ENCODE data around the gene CFL1. TPM values are rescaled to one million over a fixed set of nuclear protein-coding genes. Genes with fewer than 3 reads are reported as not detected.

The CFL1 gene
- total RNA-seq, 4 donors from 2014 or later: 1,308 to 1,852 (median 1,703) TPM

DNA sequence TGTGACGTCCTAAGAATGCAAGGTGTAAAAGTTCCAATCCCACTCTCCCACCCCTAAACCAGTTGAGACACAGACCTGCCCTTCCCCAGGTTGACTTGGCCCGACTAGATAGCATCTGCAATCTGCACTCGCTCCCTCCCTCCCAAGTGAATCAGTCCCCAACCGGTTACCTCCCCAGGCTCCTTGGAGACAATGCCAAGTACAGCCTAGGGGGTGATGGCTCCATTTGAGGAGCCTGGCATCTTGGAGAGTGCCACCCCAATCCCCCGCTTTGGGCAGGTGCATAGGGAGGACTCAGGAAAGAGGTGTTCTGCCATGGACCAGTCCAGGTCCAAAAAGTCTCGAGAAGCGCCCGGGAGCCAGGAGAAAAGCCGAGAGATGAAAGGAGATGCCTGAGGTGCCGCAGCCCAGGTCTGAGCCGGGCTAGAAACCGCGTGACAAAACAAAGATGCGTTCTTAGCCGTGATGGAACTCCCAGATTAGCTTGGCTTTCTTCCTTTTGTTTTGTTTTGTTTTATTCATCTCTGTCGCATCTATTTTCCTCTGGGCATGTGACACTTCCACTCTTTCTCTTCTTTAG, 42.9 kb downstream of the CFL1 start:
- H3K27me3 ChIP-seq: no peaks in the 10 kb centered on the region
- no peak for TF ChIP-seq POLR2AphosphoS5 (IDR thresholded peaks at IDR 0.05)
- no peaks in the 10 kb centered on the region for H3K36me3 ChIP-seq
- H3K9me3 ChIP-seq: no peaks in the 10 kb centered on the region
- in situ Hi-C loops (cut with MboI; ENCODE audit: low pct_ligation_motif_present in 1 of 4, low pct_unique_long_range_greater_than_20kb in 1 of 4, low sequenced_read_pairs in 3 of 4): loop anchor here in 3 of 4 donors (25.0 kb wide), 1 partner anchor 103 kb away; the partner anchor contains the start of genes KAT5 (in 3 of the 3) and RNASEH2C (in 3 of the 3)
- DNase-seq: no peak
- intact Hi-C loops (cut with DNase I; ENCODE audit: low total_unique reads): loop anchor here (5.0 kb wide), 2 partner anchors 33 to 103 kb away; partner anchors contain the start of genes AP5B1 and KAT5
- no peak overlapping the region for H3K4me3 ChIP-seq
- 90 to 96% methylated on average over 12 to 16 of the region's 16 CpGs for WGBS, 2 donors (ENCODE audit: low coverage in 1 of 2)
- no peak overlapping the region for H3K27ac ChIP-seq
- peaks cover 0 to 22% (median 6%) of the 10 kb centered on the region in 4 donors for H3K4me1 ChIP-seq

DNA sequence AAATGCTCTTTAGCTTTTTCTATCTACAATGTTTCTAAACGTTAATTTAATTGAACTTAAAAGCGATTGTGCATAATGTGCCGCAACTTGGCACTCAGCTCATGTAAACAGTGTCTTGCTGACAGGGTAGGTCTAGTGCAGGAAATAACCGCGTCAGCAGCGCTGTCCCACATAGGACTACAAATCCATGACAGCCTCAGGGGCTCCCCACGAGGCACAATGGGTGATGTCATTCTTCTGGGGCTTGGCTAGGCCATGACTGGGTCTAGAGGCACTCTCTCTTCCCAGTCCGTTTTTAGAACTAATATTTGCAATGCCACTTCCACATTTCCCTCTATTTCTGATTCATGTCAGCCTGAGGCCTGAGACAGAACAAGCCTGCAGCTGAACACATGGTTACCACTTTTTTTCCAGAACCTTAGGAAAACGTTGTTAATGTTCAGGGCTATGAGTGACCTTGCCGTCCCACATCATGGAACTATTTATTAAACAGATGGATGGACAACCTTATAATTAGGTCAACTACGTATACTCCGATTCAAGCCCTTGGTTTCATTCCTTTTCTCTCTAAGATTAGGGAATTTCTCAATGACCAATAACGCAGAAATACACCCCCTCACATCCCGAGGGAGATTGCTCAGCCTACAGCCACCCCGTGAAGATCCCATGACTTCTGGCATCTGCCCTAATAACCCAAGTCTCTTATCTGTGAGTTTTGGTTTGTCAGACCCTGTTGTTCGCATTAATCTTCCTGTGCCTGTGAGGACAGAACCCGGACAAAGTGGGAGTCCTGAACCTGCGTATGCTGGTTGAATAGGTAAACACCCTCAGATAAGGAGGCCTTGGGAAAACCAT, 43.6 kb downstream of the CFL1 start:
- Histone ChIP-seq H3K27me3 (peaks cover under 1% of the 10 kb centered on the region), H3K36me3 (no peaks in the 10 kb centered on the region), H3K4me1 (peaks cover 0 to 17% (median 6%) of the 10 kb centered on the region in 4 donors), H3K27ac (no peak overlapping the region), H3K4me3 (no peak overlapping the region), H3K9me3 (no peaks in the 10 kb centered on the region)
- 64 to 79% methylated on average over 13 to 18 of the region's 18 CpGs for WGBS, 2 donors (ENCODE audit: low coverage in 1 of 2)
- intact Hi-C loops (cut with DNase I; ENCODE audit: low total_unique reads) (no loop called here), in situ Hi-C loops (cut with MboI; ENCODE audit: low pct_ligation_motif_present in 1 of 4, low pct_unique_long_range_greater_than_20kb in 1 of 4, low sequenced_read_pairs in 3 of 4) (loop anchor here in 3 of 4 donors (25.0 kb wide), 1 partner anchor 102 kb away; the partner anchor contains the start of genes KAT5 (in 3 of the 3) and RNASEH2C (in 3 of the 3))
- no peak for DNase-seq
- TF ChIP-seq EP300 (IDR thresholded peaks at IDR 0.05; ENCODE audit: low read depth) (no peak), POLR2A (IDR thresholded peaks at IDR 0.05) (no peak), POLR2AphosphoS5 (IDR thresholded peaks at IDR 0.05) (no peak)
- TF ChIP-seq, protein P1, sequence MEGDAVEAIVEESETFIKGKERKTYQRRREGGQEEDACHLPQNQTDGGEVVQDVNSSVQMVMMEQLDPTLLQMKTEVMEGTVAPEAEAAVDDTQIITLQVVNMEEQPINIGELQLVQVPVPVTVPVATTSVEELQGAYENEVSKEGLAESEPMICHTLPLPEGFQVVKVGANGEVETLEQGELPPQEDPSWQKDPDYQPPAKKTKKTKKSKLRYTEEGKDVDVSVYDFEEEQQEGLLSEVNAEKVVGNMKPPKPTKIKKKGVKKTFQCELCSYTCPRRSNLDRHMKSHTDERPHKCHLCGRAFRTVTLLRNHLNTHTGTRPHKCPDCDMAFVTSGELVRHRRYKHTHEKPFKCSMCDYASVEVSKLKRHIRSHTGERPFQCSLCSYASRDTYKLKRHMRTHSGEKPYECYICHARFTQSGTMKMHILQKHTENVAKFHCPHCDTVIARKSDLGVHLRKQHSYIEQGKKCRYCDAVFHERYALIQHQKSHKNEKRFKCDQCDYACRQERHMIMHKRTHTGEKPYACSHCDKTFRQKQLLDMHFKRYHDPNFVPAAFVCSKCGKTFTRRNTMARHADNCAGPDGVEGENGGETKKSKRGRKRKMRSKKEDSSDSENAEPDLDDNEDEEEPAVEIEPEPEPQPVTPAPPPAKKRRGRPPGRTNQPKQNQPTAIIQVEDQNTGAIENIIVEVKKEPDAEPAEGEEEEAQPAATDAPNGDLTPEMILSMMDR (IDR thresholded peaks at IDR 0.05): no peak

DNA sequence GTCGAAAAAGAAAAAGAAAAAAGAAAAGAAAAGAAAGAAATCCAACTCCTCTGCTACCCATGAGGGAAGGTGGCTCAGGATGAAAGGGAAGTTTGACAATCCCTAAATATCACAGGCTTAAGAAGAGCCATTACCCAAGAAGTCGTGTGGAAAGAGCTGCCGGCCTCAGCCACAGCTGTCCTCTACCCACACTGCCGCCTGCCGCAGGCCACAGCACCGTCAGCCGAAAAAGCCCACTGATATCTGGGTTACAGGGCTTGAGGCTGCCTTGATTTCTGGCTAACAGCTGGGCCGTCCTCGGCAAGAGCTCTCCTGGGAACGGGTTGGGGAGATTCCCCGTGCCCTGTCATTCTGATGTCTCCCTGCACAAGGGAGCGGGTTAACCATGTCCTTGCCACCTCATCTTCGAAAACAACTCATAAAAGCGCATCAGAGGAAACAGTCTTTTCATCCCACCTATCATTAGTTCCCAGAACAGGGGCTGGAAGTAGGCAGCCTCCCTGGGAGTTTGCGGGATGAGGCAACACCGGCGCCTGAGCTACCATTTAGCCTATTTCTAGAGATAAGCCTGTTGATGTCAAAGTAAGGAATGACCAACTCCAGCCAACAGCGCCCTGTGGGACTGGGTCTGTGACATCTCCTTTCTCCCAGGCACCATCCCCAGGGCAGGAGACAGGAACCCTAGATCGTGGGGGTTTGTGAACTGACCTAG, 46.1 kb downstream of the CFL1 start:
- Histone ChIP-seq H3K4me3 (no peak overlapping the region), H3K9me3 (no peaks in the 10 kb centered on the region), H3K27ac (no peak overlapping the region), H3K4me1 (peaks cover 0 to 6% (median under 1%) of the 10 kb centered on the region in 4 donors), H3K27me3 (peaks cover 23% of the 10 kb centered on the region), H3K36me3 (no peaks in the 10 kb centered on the region)
- 67 to 70% methylated on average over 3 to 19 of the region's 19 CpGs for WGBS, 2 donors (ENCODE audit: low coverage in 1 of 2)
- DNase-seq: no peak
- intact Hi-C loops (cut with DNase I; ENCODE audit: low total_unique reads) (no loop called here), in situ Hi-C loops (cut with MboI; ENCODE audit: low pct_ligation_motif_present in 1 of 4, low pct_unique_long_range_greater_than_20kb in 1 of 4, low sequenced_read_pairs in 3 of 4) (loop anchor here in 3 of 4 donors (25.0 kb wide), 1 partner anchor 100 kb away; the partner anchor contains the start of genes KAT5 (in 3 of the 3) and RNASEH2C (in 3 of the 3))
- no peak for TF ChIP-seq EP300 (IDR thresholded peaks at IDR 0.05; ENCODE audit: low read depth)
- TF ChIP-seq POLR2AphosphoS5 (IDR thresholded peaks at IDR 0.05): no peak
- TF ChIP-seq, protein P1 (IDR thresholded peaks at IDR 0.05): no peak
- no peak for TF ChIP-seq POLR2A (IDR thresholded peaks at IDR 0.05)

DNA sequence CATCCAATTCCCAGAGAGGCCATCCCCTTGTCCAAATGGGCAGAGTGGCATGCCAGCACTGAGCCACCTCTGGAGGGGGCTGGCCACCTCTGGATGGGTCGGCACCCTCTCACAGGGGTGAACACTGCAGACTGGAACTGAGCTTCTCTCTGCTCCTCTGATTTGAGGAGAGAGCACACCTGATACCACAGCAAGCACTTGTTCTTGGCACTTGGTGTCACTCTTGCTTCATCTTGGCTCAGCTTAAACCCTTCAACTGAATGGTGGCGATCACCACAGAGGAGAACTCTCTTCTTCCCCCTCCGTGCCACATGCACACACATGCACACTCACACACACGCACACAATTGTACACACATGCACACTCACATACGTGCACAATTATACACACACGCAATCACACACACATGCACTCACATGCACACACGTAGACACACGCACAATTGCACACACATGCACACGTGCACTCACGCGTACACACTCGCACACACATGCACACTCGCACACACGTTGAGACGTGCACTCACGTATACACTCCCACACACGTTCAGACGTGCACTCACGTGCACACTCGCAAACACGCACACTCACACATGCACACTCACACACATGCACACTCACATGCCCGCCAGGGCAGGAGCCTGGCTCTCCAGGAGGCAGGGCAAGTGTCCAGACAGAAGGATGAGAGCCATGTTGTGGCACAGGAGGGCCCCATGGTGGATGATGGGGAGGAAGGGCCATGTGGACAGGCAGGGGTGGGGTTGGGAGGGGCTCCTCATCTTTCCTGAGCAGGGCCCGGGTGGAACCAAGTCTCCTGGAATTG, 47.7 kb downstream of the CFL1 start:
- no peak overlapping the region for H3K4me3 ChIP-seq
- no peak for DNase-seq
- peaks cover 35% of the 10 kb centered on the region for H3K27me3 ChIP-seq
- WGBS, 2 donors (ENCODE audit: low coverage in 1 of 2): 57 to 72% methylated on average over 7 to 23 of the region's 23 CpGs
- no peak overlapping the region for H3K27ac ChIP-seq
- H3K9me3 ChIP-seq: no peaks in the 10 kb centered on the region
- H3K36me3 ChIP-seq: no peaks in the 10 kb centered on the region
- in situ Hi-C loops (cut with MboI; ENCODE audit: low pct_ligation_motif_present in 1 of 4, low pct_unique_long_range_greater_than_20kb in 1 of 4, low sequenced_read_pairs in 3 of 4) (loop anchor here in 3 of 4 donors (25.0 kb wide), 1 partner anchor 98 kb away; the partner anchor contains the start of genes KAT5 (in 3 of the 3) and RNASEH2C (in 3 of the 3)), intact Hi-C loops (cut with DNase I; ENCODE audit: low total_unique reads) (no loop called here)
- H3K4me1 ChIP-seq: no peaks in the 10 kb centered on the region
- TF ChIP-seq, protein P1 (IDR thresholded peaks at IDR 0.05): no peak
- TF ChIP-seq POLR2AphosphoS5 (IDR thresholded peaks at IDR 0.05) (no peak), POLR2A (IDR thresholded peaks at IDR 0.05) (no peak), EP300 (IDR thresholded peaks at IDR 0.05; ENCODE audit: low read depth) (no peak)
